ENCODE results near the gene INSYN1.

Gene INSYN1

GRCh38 chr15:73773428-73773827 is 20.3 kb upstream of the INSYN1 start:
- no peak for DNase-seq (ENCODE audit: low read depth)

- no peak for DNase-seq (ENCODE audit: low read depth)
Measured at GRCh38 chr15:73771385-73772045, 18.4 kb upstream of the INSYN1 start.

GRCh38 chr15:73770050-73770449 is 16.9 kb upstream of the INSYN1 start:
- no peak for DNase-seq (ENCODE audit: low read depth)

- DNase-seq (ENCODE audit: low read depth) = no peak
Measured at GRCh38 chr15:73767806-73768501, 14.8 kb upstream of the INSYN1 start.

GRCh38 chr15:73766598-73766997 is 13.4 kb upstream of the INSYN1 start:
- no peak for DNase-seq (ENCODE audit: low read depth)

GRCh38 chr15:73765778-73766177 is 12.6 kb upstream of the INSYN1 start:
- DNase-seq (ENCODE audit: low read depth) = no peak

GRCh38 chr15:73763931-73764330 is 10.8 kb upstream of the INSYN1 start:
- DNase-seq (ENCODE audit: low read depth) = no peak

- DNase-seq (ENCODE audit: low read depth) = no peak
Measured at GRCh38 chr15:73760330-73761329, 7.5 kb upstream of the INSYN1 start.

GRCh38 chr15:73758461-73758860 is 5.3 kb upstream of the INSYN1 start:
- no peak for DNase-seq (ENCODE audit: low read depth)

- DNase-seq (ENCODE audit: low read depth) = no peak
Measured at GRCh38 chr15:73757571-73757970, 4.4 kb upstream of the INSYN1 start.

- DNase-seq (ENCODE audit: low read depth) = no peak
Measured at GRCh38 chr15:73756947-73757513, 3.9 kb upstream of the INSYN1 start.

- no peak for DNase-seq (ENCODE audit: low read depth)
Measured at GRCh38 chr15:73756390-73756789, 3.2 kb upstream of the INSYN1 start.

- no peak for DNase-seq (ENCODE audit: low read depth)
Measured at GRCh38 chr15:73755946-73756345, 2.8 kb upstream of the INSYN1 start.

GRCh38 chr15:73755481-73755880 is 2.3 kb upstream of the INSYN1 start:
- DNase-seq (ENCODE audit: low read depth) = no peak

GRCh38 chr15:73754461-73754860 is 1.3 kb upstream of the INSYN1 start:
- no peak for DNase-seq (ENCODE audit: low read depth)

- DNase-seq (ENCODE audit: low read depth) = no peak
Measured at GRCh38 chr15:73752806-73753193, 351 bp downstream of the INSYN1 start.

- no peak for DNase-seq (ENCODE audit: low read depth)
Measured at GRCh38 chr15:73751899-73752805, 999 bp downstream of the INSYN1 start.

- DNase-seq (ENCODE audit: low read depth) = no peak
Measured at GRCh38 chr15:73751511-73751898, 1.6 kb downstream of the INSYN1 start.

GRCh38 chr15:73750951-73751350 is 2.2 kb downstream of the INSYN1 start:
- DNase-seq (ENCODE audit: low read depth) = no peak

GRCh38 chr15:73750438-73750837 is 2.7 kb downstream of the INSYN1 start:
- no peak for DNase-seq (ENCODE audit: low read depth)

GRCh38 chr15:73749971-73750370 is 3.2 kb downstream of the INSYN1 start:
- no peak for DNase-seq (ENCODE audit: low read depth)

Measured in stimulated activated CD8-positive, alpha-beta memory T cell treated with anti-CD3 and anti-CD28 coated beads, Interleukin-15, amount 100 ng/mL, for 24 hours (primary cell).